ENCODE data around the gene RNASE7.
A peak's percentile ranks its signal among the peaks of the same experiment; 100 is the strongest.
"Not testable (repeated sequence)": the region's sequence is repeated elsewhere in the genome, so short reads cannot be mapped to it uniquely, and the experiment has no call there.

The RNASE7 gene

GRCh38 chr14:21023817-21024584 is 18.2 kb upstream of the RNASE7 start:
- no peak for DNase-seq

GRCh38 chr14:21024585-21025370 is 17.4 kb upstream of the RNASE7 start, which contains the start of gene NDRG2:
NDRG2 (minus strand) TSS chr14:21025061; CDS start chr14:21023315, 1,746 bp downstream.
- DNase-seq = peak; percentile 8

- no peak for DNase-seq
Measured at GRCh38 chr14:21025371-21026273, 16.5 kb upstream of the RNASE7 start.

- DNase-seq = no peak
Measured at GRCh38 chr14:21026274-21026987, 15.7 kb upstream of the RNASE7 start.

GRCh38 chr14:21026988-21027315 is 15.2 kb upstream of the RNASE7 start:
- DNase-seq = no peak

GRCh38 chr14:21029917-21030316 is 12.2 kb upstream of the RNASE7 start, which contains the start of gene TPPP2:
TPPP2 (plus strand) TSS chr14:21030217; CDS start chr14:21030582, 365 bp downstream.
- no peak for DNase-seq

- no peak for DNase-seq
Measured at GRCh38 chr14:21030531-21030930, 11.6 kb upstream of the RNASE7 start.

- DNase-seq = no peak
Measured at GRCh38 chr14:21032326-21033132, 9.6 kb upstream of the RNASE7 start.

GRCh38 chr14:21033133-21033698 is 8.9 kb upstream of the RNASE7 start:
- no peak for DNase-seq

GRCh38 chr14:21034707-21035106 is 7.5 kb upstream of the RNASE7 start, which contains the start of gene RNASE13:
RNASE13 (minus strand) TSS chr14:21034807; CDS start chr14:21034288, 519 bp downstream.
- no peak for DNase-seq

GRCh38 chr14:21036751-21037150 is 5.4 kb upstream of the RNASE7 start:
- no peak for DNase-seq

- no peak for DNase-seq
Measured at GRCh38 chr14:21037156-21037555, 5.0 kb upstream of the RNASE7 start.

GRCh38 chr14:21038441-21039422 is 3.4 kb upstream of the RNASE7 start:
- peak; percentile 10 for DNase-seq

GRCh38 chr14:21039585-21040369 is 2.4 kb upstream of the RNASE7 start:
- peak; percentile 5 for DNase-seq

- DNase-seq = no peak
Measured at GRCh38 chr14:21040370-21040925, 1.7 kb upstream of the RNASE7 start.

- not testable (repeated sequence) for DNase-seq
Measured at GRCh38 chr14:21040941-21041340, 1.2 kb upstream of the RNASE7 start.

- DNase-seq = no peak
Measured at GRCh38 chr14:21042918-21043317, 756 bp downstream of the RNASE7 start.

- no peak for DNase-seq
Measured at GRCh38 chr14:21043387-21043973, 1.3 kb downstream of the RNASE7 start.
